Esophagus squamous epithelium (tissue), 4 donors: ENCODE results near the gene PRPF38A.

Experiments
- POLR2A ChIP-seq, 4 donors: fragments of 450-650 bp; IDR thresholded peaks; one replicate each; pipeline ENCODE4 v1.6.1; 2017; ENCODE audit warnings: antibody characterized with exemption in 4 of 4, mild to moderate bottlenecking in 4 of 4, moderate library complexity in 3 of 4
- TF ChIP-seq, protein P1 (sequence below), 6 experiments: fragments of 450-650 bp in 4 of 6; fragments of 200-600 bp in 2 of 6; sonication (generic) in 2 of 6; IDR thresholded peaks; one replicate each; pipeline ENCODE4 v1.5.1; 2016 to 2019; ENCODE audit warnings: antibody characterized with exemption in 6 of 6, mild to moderate bottlenecking in 4 of 6, moderate library complexity in 4 of 6

DNA sequence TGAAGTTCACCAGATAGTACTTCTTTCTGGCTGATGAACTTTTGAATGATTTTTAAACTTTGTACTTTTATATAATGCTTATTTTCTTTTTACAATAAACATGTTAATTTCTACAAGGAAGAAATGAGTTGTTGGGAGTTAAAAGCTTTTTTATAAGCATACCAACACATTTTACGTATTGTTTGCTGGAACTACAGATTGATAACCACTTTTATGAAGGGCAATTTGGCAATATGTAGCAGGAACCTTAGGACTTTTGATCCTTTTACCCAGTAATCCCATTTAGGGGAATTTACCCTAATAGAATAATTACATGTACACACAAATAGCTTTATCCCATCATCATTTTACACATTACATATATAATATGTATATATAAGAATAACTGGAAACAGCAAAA lies 16.3 kb downstream of the PRPF38A start:
- TF ChIP-seq, protein P1, sequence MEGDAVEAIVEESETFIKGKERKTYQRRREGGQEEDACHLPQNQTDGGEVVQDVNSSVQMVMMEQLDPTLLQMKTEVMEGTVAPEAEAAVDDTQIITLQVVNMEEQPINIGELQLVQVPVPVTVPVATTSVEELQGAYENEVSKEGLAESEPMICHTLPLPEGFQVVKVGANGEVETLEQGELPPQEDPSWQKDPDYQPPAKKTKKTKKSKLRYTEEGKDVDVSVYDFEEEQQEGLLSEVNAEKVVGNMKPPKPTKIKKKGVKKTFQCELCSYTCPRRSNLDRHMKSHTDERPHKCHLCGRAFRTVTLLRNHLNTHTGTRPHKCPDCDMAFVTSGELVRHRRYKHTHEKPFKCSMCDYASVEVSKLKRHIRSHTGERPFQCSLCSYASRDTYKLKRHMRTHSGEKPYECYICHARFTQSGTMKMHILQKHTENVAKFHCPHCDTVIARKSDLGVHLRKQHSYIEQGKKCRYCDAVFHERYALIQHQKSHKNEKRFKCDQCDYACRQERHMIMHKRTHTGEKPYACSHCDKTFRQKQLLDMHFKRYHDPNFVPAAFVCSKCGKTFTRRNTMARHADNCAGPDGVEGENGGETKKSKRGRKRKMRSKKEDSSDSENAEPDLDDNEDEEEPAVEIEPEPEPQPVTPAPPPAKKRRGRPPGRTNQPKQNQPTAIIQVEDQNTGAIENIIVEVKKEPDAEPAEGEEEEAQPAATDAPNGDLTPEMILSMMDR (IDR thresholded peaks at IDR 0.05): no peak
- no peak for TF ChIP-seq POLR2A (IDR thresholded peaks at IDR 0.05)
